Inflammatory macrophage treated with lipopolysaccharide for 1 hour (primary cell): ENCODE measurements around the gene EIF4A2.
A peak's percentile ranks its signal among the peaks of the same experiment; 100 is the strongest.

Source experiments
- DNase-seq, 2 donors: peaks; one replicate each; pipeline ENCODE4 v3.0.0-alpha.2; 2020 to 2022

Gene EIF4A2

GRCh38 chr3:186783058-186783730 is at the start of gene EIF4A2:
EIF4A2 (plus strand) TSS chr3:186783577; CDS start chr3:186783611, 34 bp downstream.
- DNase-seq, result peak; percentile 85 to 94

GRCh38 chr3:186742618-186743380 is 40.6 kb upstream of the EIF4A2 start:
- DNase-seq, result no peak

GRCh38 chr3:186743666-186744065 is 39.7 kb upstream of the EIF4A2 start:
- no peak for DNase-seq

GRCh38 chr3:186746008-186746407 is 37.4 kb upstream of the EIF4A2 start:
- DNase-seq, result peak; percentile 54 to 76

GRCh38 chr3:186750316-186750715 is 33.1 kb upstream of the EIF4A2 start:
- DNase-seq, result no peak

GRCh38 chr3:186751480-186751879 is 31.9 kb upstream of the EIF4A2 start:
- DNase-seq, result no peak

- DNase-seq, result no peak
These were observed 29.4 kb upstream of the EIF4A2 start for GRCh38 chr3:186754006-186754405.

GRCh38 chr3:186754871-186755270 is 28.5 kb upstream of the EIF4A2 start:
- no peak for DNase-seq

GRCh38 chr3:186757214-186757613 is 26.2 kb upstream of the EIF4A2 start:
- no peak for DNase-seq

- DNase-seq, result no peak
These were observed 25.6 kb upstream of the EIF4A2 start for GRCh38 chr3:186757686-186758220.

GRCh38 chr3:186759231-186759930 is 24.0 kb upstream of the EIF4A2 start:
- no peak for DNase-seq

GRCh38 chr3:186760141-186760833 is 23.1 kb upstream of the EIF4A2 start:
- no peak for DNase-seq

GRCh38 chr3:186760897-186761447 is 22.4 kb upstream of the EIF4A2 start:
- no peak for DNase-seq

- no peak for DNase-seq
These were observed 11.1 kb upstream of the EIF4A2 start for GRCh38 chr3:186772281-186772694.

- peak; percentile 72 to 74 for DNase-seq
These were observed 10.5 kb upstream of the EIF4A2 start for GRCh38 chr3:186772701-186773417.

- no peak for DNase-seq
These were observed 7.4 kb upstream of the EIF4A2 start for GRCh38 chr3:186775999-186776398.

GRCh38 chr3:186779204-186779603 is 4.2 kb upstream of the EIF4A2 start:
- DNase-seq, result no peak

- no peak for DNase-seq
These were observed 777 bp upstream of the EIF4A2 start for GRCh38 chr3:186782542-186783057.

GRCh38 chr3:186783731-186784515 is 546 bp downstream of the EIF4A2 start:
- peak; percentile 76 to 85 for DNase-seq

- no peak for DNase-seq
These were observed 1.6 kb downstream of the EIF4A2 start for GRCh38 chr3:186784820-186785494.
